Aorta (tissue), 5 donors: ENCODE results near the gene ZBTB22. TPM values are rescaled to one million over a fixed set of nuclear protein-coding genes. Genes with fewer than 3 reads are reported as not detected.

Experiments used
- ATAC-seq: fragments of 200-7000 bp; cut with Tn5 transposase; one replicate; pipeline ENCODE4 v1.9.1; 2022; ENCODE audit warnings: moderate library complexity; ENCODE audit not compliant: low FRiP score
- DNase-seq, 2 donors: peaks; one replicate each; pipeline ENCODE4 v3.0.0-alpha.2; 2020
- H3K27ac ChIP-seq, 2 donors: one replicate each; pipeline ENCODE4 v1.5.1; 2013; ENCODE audit warnings: low read length in 2 of 2, mild to moderate bottlenecking in 2 of 2, moderate library complexity in 2 of 2, control low read depth in 1 of 2, inconsistent platforms in 1 of 2, low read depth in 1 of 2
- H3K27me3 ChIP-seq, 2 donors: one replicate each; pipeline ENCODE4 v1.6.1; 2013; ENCODE audit warnings: control low read depth in 1 of 2, low read length in 1 of 2, mild to moderate bottlenecking in 1 of 2, moderate library complexity in 1 of 2; ENCODE audit not compliant: insufficient read depth in 2 of 2, control insufficient read depth in 1 of 2
- H3K36me3 ChIP-seq, 2 donors: one replicate each; pipeline ENCODE4 v1.6.1; 2013; ENCODE audit warnings: control low read depth in 1 of 2, low read length in 1 of 2, mild to moderate bottlenecking in 1 of 2; ENCODE audit not compliant: insufficient read depth in 2 of 2, control insufficient read depth in 1 of 2
- H3K4me1 ChIP-seq, 2 donors: one replicate each; pipeline ENCODE4 v1.6.1; 2013; ENCODE audit warnings: low read length in 2 of 2, control low read depth in 1 of 2, mild to moderate bottlenecking in 1 of 2, moderate library complexity in 1 of 2; ENCODE audit not compliant: insufficient read depth in 2 of 2, control insufficient read depth in 1 of 2
- H3K4me3 ChIP-seq, 2 donors: one replicate each; pipeline ENCODE4 v1.5.1; 2013; ENCODE audit warnings: low read length in 2 of 2, control low read depth in 1 of 2, mild to moderate bottlenecking in 1 of 2
- H3K9me3 ChIP-seq: one replicate; pipeline ENCODE4 v1.6.1; 2013; ENCODE audit warnings: mild to moderate bottlenecking, low read length; ENCODE audit not compliant: control insufficient read depth
- WGBS, 2 donors: extraction: QIAGEN DNeasy Blood & Tissue Kit; methylation state at CpG; one replicate each; pipeline ENCODE4 v1.1.7; 2013; 5-methylcytosine and 5-hydroxymethylcytosine counted together
- intact Hi-C, 2 donors: fragments of 100-400 bp; cut with DNase I; formaldehyde crosslinking; loops; one replicate each; pipeline versions ENCODE4 v1.14.2 to v1.15.0; 2022
- polyA plus RNA-seq, 2 donors: library from polyadenylated mRNA; stranded (reverse); fragments of 200-250 nt; gene quantifications; one replicate each; pipeline ENCODE4 v1.2.3, GENCODE V29; 2013
- total RNA-seq, 2 donors: library from RNA; stranded (reverse); fragmentation: NEBNext Ultra II Directional; extraction: Animal tissue kit (Norgen Biotek cat#: 25700); gene quantifications; one replicate each; pipeline ENCODE4 v1.2.1, GENCODE V29; 2021
- donor health status: healthy with polysubstance abuse.
- donor health status: Bipolar disorder and iron deficiency.
- donor health status: DM: no; HTN: no; CAD: no.
- donor health status: DM: no; HTN: no; CAD: no.
- donor health status: DM: yes; HTN: yes; CAD: no.

Gene ZBTB22
- total and polyA plus RNA-seq, 4 donors, result 6.4 to 21.3 (median 18.2) TPM

DNA sequence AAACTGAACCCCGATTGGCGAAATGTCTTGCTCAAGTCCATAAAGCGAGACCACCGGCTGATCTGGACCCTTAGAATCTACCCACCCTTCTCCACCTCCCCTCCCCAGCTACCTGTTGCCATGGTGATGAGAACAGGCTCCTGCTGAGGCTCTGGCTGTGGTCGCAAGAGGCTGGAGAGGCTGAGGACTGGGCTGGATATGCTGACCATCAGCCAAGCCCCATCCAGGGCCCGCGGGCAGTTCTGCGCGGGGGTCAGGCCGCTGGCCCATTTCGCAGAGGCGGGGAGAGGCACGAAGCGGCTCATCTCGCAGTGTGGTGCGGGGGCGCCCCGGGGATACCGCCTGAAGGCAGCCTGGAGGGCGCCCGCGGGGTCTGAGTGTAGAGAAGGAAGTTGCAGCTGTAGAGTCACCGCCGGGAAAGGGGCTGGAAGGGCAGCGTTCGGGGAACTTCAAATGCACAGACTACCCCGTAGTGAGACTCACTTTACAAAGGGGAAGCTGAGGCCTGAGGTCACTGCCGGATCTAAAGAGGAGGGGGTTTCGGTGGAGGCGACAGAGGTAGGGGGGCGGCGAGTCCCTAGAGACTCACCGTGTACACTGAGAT lies 4.3 kb downstream of the ZBTB22 start:
- intact Hi-C loops, result loop anchor here in 1 of 2 donors (5.0 kb wide), 1 partner anchor 36 kb away; the partner anchor contains the start of gene B3GALT4
- ATAC-seq, result peak; percentile 2

DNA sequence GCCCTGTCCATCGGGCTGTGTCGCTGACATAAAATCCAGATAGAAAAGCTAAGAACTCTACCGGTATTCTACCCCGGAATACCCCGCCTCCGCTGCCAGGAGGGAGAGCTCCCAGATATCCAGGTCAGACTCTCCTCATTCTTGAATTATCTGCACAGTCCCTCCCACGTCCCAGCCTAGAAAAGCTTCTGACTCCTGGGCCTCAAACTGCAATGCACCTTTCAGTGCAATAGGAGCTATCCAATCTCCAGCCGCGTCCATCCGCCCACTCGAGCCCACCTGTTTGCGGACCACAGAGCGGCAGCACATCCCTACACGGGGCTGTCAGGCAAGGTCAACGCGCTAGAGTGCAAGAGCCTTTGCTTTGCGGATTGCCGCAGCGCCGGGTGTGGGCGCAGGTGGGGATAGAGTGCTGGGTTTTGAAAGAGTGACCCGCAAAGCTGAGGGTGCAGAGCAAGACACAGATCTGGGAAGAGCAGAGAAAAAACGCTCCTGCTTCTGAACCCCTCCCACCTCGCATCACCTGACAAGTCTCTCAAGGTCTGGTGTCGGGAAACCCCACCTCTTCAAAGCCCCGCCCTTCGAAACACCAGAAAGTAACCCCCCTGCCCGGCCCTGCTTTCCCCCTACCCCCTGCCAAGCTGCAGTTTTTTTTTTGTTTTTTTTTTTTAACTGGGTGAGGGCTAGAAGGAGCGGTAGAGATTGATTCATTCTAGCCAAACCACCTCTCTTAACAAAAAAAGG lies 5.0 kb downstream of the ZBTB22 start:
- peak in 1 of 2 donors; percentile 83 for DNase-seq

More for the DNA sequence above, 4.3 kb downstream of the ZBTB22 start:
- Histone ChIP-seq H3K4me3 (peak overlapping the region; percentile 83 to 91), H3K9me3 (no peaks in the 10 kb centered on the region), H3K27ac (peak overlapping the region; percentile 36 to 56), H3K27me3 (no peaks in the 10 kb centered on the region), H3K36me3 (no peaks in the 10 kb centered on the region), H3K4me1 (no peaks in the 10 kb centered on the region)
- DNase-seq, result peak in 1 of 2 donors; percentile 88
- WGBS, 2 donors, result 0% methylated on average over 33 of the region's 33 CpGs

DNA sequence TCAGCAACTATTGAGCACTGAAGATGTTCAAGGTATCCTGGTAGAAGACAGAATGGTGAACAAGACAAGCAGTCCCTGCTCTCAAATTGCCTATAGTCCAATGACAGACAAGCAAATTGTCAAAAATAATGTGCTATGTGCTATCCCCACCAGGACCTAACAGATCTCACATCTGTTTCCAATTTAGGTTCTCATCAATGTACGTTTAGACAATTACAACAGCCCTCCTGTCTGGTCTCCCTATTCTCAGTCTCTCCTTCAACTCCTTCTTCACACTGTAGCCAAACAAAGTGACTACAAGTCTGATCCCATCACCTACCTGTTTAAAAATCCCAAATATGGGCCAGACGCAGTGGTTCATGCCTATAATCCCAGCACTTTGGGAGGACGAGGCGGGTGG lies 11.2 kb downstream of the ZBTB22 start:
- ATAC-seq (no peak), DNase-seq (no peak)
- Histone ChIP-seq H3K36me3 (peaks cover 0 to 4% of the 10 kb centered on the region in 2 donors), H3K4me1 (no peaks in the 10 kb centered on the region), H3K9me3 (no peaks in the 10 kb centered on the region), H3K27me3 (no peaks in the 10 kb centered on the region), H3K4me3 (no peak overlapping the region), H3K27ac (no peak overlapping the region)
- intact Hi-C loops, result no loop called here
- 79 to 86% methylated on average over 4 of the region's 4 CpGs for WGBS, 2 donors

More for the DNA sequence above, 5.0 kb downstream of the ZBTB22 start:
- intact Hi-C loops, result loop anchor here in 1 of 2 donors (5.0 kb wide), 1 partner anchor 35 kb away; the partner anchor contains the start of gene B3GALT4
- Histone ChIP-seq H3K27ac (no peak overlapping the region), H3K4me3 (peak overlapping the region; percentile 83 to 91), H3K4me1 (no peaks in the 10 kb centered on the region), H3K9me3 (no peaks in the 10 kb centered on the region), H3K27me3 (no peaks in the 10 kb centered on the region), H3K36me3 (no peaks in the 10 kb centered on the region)
- peak; percentile 20 for ATAC-seq
- 3 to 4% methylated on average over 29 of the region's 29 CpGs for WGBS, 2 donors

DNA sequence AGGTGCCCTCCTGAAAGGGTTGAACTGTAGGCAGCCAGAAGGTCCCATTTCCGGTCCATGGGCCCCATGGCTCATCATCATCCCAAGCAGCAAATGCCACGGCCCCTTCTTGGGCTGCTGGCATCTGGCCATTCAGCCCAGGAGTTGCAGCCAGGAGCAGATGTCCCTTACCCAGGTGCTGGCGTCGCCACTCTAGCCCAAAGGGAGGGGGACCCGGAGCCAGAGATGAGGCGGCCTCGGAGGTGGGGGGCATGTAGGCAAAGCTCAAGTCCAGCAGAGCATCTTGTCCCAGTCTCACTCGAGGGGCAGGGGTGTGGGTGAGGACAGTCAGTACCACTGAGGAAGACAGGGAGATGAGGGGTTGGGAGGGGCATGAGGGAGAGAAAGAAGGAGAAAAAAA lies 12.5 kb downstream of the ZBTB22 start:
- Histone ChIP-seq H3K27me3 (no peaks in the 10 kb centered on the region), H3K27ac (no peak overlapping the region), H3K4me1 (no peaks in the 10 kb centered on the region), H3K36me3 (peaks cover 0 to 4% of the 10 kb centered on the region in 2 donors), H3K4me3 (no peak overlapping the region), H3K9me3 (no peaks in the 10 kb centered on the region)
- intact Hi-C loops, result no loop called here
- 76 to 80% methylated on average over 8 of the region's 8 CpGs for WGBS, 2 donors
- DNase-seq, result no peak
- ATAC-seq, result no peak

DNA sequence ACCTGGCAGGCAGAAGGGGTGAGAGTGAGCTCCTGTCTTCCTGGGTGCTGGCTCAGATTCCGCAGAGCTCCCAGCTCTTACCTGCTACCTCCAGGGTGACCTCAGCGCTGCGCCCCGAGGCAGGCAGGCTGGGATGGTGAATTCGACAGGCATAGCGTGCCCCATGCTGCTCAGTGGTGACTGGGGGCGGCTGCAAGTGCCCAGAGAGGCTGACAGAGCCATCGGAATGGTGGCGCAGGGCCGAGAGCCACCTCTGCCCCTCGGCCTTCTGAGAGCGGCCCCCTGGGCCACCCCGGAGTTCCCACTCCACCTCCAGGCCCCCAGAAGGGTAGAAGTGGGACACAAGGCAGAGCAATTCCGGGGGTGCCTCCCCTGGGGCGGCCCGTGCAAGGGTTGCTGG lies 13.3 kb downstream of the ZBTB22 start:
- ATAC-seq (no peak), DNase-seq (no peak)
- H3K36me3 ChIP-seq, result peaks cover 0 to 4% of the 10 kb centered on the region in 2 donors

DNA sequence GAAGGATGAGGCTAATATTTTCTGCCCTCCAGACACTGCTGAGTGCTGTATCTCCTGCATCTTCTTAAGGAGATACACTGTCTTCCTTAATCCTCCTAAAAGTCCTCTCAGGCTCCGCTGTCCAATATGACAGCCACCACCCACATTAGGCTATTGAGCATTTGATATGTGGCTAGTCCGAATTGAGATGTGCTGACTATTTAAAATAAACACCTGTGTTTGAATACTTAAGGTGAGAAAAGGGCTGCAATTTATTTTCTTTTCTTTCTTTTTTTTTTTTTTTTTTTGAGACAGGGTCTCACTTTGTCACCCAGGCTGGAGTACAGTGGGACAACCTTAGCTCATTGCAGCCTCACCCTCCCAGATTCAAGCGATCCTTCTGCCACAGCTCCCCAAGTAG lies 15.7 kb downstream of the ZBTB22 start:
- DNase-seq (no peak), ATAC-seq (no peak)
- no peaks in the 10 kb centered on the region for H3K9me3 ChIP-seq
- H3K4me1 ChIP-seq, result no peaks in the 10 kb centered on the region
- H3K4me3 ChIP-seq, result no peak overlapping the region
- H3K36me3 ChIP-seq, result peaks cover 0 to 4% of the 10 kb centered on the region in 2 donors
- no peaks in the 10 kb centered on the region for H3K27me3 ChIP-seq
- WGBS, 2 donors, result 90% methylated on average over 3 of the region's 3 CpGs
- no peak overlapping the region for H3K27ac ChIP-seq
- intact Hi-C loops, result no loop called here

More for the DNA sequence above, 13.3 kb downstream of the ZBTB22 start:
- WGBS, 2 donors, result 82 to 85% methylated on average over 16 of the region's 16 CpGs
- H3K9me3 ChIP-seq, result no peaks in the 10 kb centered on the region
- intact Hi-C loops, result no loop called here
- no peaks in the 10 kb centered on the region for H3K27me3 ChIP-seq
- no peak overlapping the region for H3K4me3 ChIP-seq
- H3K4me1 ChIP-seq, result no peaks in the 10 kb centered on the region
- no peak overlapping the region for H3K27ac ChIP-seq

DNA sequence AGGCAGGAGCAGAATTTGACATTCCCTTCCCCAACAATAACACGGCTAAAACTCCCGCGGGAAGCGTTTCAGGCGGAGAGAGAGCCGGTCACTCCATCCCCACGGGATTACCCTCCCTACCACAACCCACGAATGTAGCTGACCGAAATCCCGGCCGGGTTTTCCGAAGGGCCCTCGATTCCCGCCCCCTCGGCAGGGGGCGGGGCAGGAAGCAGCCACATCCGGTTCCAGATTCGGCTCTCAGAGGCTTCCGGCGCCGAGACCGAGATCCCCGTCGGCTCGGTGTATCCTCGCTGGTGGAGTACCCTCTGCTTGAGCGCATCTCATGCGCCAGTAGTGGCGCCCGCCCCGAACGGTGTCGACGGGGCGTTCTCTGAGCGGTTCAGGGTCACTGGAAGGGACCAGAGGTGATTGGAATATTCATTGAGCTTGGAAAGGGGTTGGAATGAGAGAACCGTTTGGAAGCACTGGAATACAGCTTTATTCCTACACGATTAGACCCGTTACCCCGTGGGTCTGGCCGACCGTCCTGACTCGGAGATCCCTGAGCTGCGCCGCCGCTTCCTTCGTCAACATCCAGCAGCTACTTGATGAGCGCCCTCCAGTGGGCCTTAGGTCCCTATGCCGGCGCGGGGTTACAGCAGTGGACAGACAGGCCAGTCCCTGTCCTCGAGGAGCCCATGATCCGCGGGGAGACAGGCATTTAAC lies 18.2 kb downstream of the ZBTB22 start:
- Histone ChIP-seq H3K27ac (peak overlapping the region; percentile 29 to 84), H3K36me3 (peaks cover 0 to 4% of the 10 kb centered on the region in 2 donors), H3K27me3 (no peaks in the 10 kb centered on the region), H3K9me3 (no peaks in the 10 kb centered on the region), H3K4me3 (peak overlapping the region; percentile 66 to 75), H3K4me1 (no peaks in the 10 kb centered on the region)
- intact Hi-C loops, result no loop called here
- ATAC-seq (peak; percentile 90), DNase-seq (peak; percentile 95 to 97)
- 0% methylated on average over 54 of the region's 54 CpGs for WGBS, 2 donors

DNA sequence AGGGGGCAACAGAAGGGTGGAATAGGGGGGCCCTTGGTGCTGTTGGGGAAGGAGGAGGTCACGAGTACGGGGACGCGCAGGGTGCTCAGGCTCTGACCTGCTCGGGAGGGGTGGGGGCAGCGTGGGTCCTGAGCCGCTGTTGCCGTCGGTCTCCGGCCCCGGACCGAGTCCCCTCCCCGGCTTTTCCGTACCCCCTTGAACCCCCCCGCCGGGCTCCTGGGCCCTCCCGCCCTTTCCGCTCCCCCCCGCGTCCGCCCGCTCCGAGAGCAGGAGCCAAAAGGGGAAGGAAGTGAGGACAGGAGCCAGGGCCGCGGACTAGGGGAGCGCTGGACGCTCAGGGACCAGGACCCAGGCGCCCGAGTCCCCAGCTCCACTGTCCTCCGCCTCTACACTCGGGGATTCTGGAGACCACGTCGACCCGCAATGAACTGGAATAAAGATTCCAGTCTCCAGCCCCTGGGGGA lies 18.7 kb downstream of the ZBTB22 start, which contains the start of gene RGL2:
Gene RGL2, minus strand, starts transcription at position 170 of the 464 bp plus-strand sequence. CDS start 332 bp downstream, outside the sequence.
- peak; percentile 91 for ATAC-seq
- DNase-seq, result peak; percentile 94 to 96
- peak within 1 kb of the TSS; percentile 29 to 84 for H3K27ac ChIP-seq
- peak within 1 kb of the TSS; percentile 66 to 75 for H3K4me3 ChIP-seq
- H3K9me3 ChIP-seq, result no peaks in the 10 kb centered on the region
- 0 to 1% methylated on average over 26 to 34 of the region's 34 CpGs for WGBS, 2 donors
- H3K27me3 ChIP-seq, result no peaks in the 10 kb centered on the region
- peaks cover 0 to under 1% of the 10 kb centered on the region in 2 donors for H3K36me3 ChIP-seq
- no peaks in the 10 kb centered on the region for H3K4me1 ChIP-seq
- intact Hi-C loops, result no loop called here
